ENCODE measurements around the gene MINAR1.

The MINAR1 gene

DNA sequence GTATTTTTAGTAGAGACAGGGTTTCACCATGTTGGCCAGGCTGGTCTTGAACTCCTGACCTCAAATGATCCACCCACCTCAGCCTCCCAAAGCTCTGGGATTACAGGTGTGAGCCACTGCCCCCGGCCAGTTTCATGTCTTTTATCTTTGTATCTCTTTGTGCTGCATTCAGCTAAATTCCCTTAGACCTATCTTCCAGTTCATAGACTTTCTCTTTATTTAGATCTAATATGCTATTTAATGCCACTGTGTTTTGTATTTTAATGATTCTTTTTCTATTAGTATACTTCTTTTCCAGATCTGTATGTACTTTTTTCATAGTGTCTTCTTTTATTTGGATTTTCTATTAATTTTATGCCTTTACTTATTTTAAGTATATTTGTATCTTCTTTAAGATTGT lies 14.9 kb downstream of the MINAR1 start:
- H3K27ac ChIP-seq = no peak overlapping the region
- no peaks in the 10 kb centered on the region for H3K36me3 ChIP-seq (ENCODE audit: insufficient read depth)
- no peak overlapping the region for H3K4me3 ChIP-seq (IDR thresholded peaks at IDR 0.05; ENCODE audit: insufficient read depth, low read depth, low read length)
- H3K79me2 ChIP-seq (ENCODE audit: insufficient read depth, low read depth) = no peaks in the 10 kb centered on the region
- H2AFZ ChIP-seq (ENCODE audit: low read depth) = no peak overlapping the region
- no peak overlapping the region for H3K9ac ChIP-seq
- H3K4me2 ChIP-seq = no peak overlapping the region
- TF ChIP-seq CTCF (conservative IDR thresholded peaks at IDR 0.05; ENCODE audit: low read depth, low read length) = no peak
- no peaks in the 10 kb centered on the region for H3K4me1 ChIP-seq (ENCODE audit: low read depth, poor library complexity, severe bottlenecking)
- no peaks in the 10 kb centered on the region for H4K20me1 ChIP-seq (ENCODE audit: insufficient read depth)
- H3K27me3 ChIP-seq (ENCODE audit: insufficient read depth, low read depth) = no peaks in the 10 kb centered on the region

DNA sequence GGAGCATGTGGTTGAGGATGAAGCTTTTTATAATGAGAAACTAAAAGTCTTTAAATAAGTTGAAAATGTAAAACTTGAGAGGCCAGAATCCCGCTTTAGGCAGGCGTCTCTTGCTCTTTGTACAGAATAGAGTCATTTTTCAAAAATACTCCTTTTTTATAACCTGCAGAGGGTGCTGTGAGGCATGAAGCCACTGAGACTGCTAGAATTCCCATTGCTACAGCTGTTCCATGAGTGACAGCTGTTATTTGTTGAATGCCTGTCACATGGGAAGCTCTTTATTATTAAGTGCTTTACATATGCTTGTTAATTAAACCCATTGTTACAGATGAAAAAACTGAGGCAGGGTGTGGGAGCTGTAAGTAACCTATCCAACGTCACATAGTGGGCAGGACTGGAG lies 18.5 kb downstream of the MINAR1 start:
- H3K27me3 ChIP-seq (ENCODE audit: insufficient read depth, low read depth) = no peaks in the 10 kb centered on the region
- no peak overlapping the region for H2AFZ ChIP-seq (ENCODE audit: low read depth)
- H3K36me3 ChIP-seq (ENCODE audit: insufficient read depth) = no peaks in the 10 kb centered on the region
- H3K4me1 ChIP-seq (ENCODE audit: low read depth, poor library complexity, severe bottlenecking) = peaks cover 10% of the 10 kb centered on the region
- no peak overlapping the region for H3K4me3 ChIP-seq (IDR thresholded peaks at IDR 0.05; ENCODE audit: insufficient read depth, low read depth, low read length)
- no peaks in the 10 kb centered on the region for H3K79me2 ChIP-seq (ENCODE audit: insufficient read depth, low read depth)
- no peaks in the 10 kb centered on the region for H4K20me1 ChIP-seq (ENCODE audit: insufficient read depth)
- no peak overlapping the region for H3K4me2 ChIP-seq
- TF ChIP-seq CTCF (conservative IDR thresholded peaks at IDR 0.05; ENCODE audit: low read depth, low read length) = no peak; the same call in 1 of the 2 replicates
- H3K27ac ChIP-seq = no peak overlapping the region
- H3K9ac ChIP-seq = no peak overlapping the region

DNA sequence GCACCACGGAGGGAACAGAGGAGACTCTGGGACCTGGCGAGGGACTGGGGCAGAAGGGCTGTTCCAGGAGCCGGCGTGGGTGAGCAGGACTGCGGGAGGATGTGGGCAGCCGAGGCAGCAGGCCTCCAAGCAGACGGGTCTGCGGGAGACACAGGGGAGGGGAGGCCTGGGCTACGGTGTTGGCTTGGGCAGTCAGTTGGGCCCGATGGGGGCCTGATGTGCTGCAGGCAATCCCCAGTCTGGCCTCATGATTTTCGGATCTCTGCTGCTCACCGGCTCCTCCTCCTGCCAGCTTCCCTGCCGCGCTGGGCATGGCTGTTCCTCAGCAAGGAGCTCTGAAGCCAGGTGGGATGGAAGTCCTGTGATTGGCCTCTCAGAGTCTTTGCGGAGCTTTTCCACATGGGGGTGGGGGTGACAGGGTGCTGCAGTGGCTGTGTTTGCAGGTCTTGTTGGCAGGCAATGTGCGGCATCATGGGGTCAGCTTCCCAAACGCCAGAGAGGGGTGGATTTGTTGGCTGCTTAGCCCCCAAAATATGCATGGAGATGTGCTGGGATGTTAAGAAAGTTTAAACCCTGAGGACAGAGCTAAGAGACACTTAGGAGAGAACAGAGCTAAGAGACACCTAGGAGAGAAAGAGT lies 19.3 kb downstream of the MINAR1 start:
- no peak overlapping the region for H3K27ac ChIP-seq
- H3K4me3 ChIP-seq (IDR thresholded peaks at IDR 0.05; ENCODE audit: insufficient read depth, low read depth, low read length) = no peak overlapping the region
- no peaks in the 10 kb centered on the region for H3K36me3 ChIP-seq (ENCODE audit: insufficient read depth)
- no peaks in the 10 kb centered on the region for H3K27me3 ChIP-seq (ENCODE audit: insufficient read depth, low read depth)
- no peaks in the 10 kb centered on the region for H3K79me2 ChIP-seq (ENCODE audit: insufficient read depth, low read depth)
- TF ChIP-seq CTCF (conservative IDR thresholded peaks at IDR 0.05; ENCODE audit: low read depth, low read length) = no peak
- H2AFZ ChIP-seq (ENCODE audit: low read depth) = no peak overlapping the region
- H3K4me1 ChIP-seq (ENCODE audit: low read depth, poor library complexity, severe bottlenecking) = peaks cover 10% of the 10 kb centered on the region
- H4K20me1 ChIP-seq (ENCODE audit: insufficient read depth) = no peaks in the 10 kb centered on the region
- no peak overlapping the region for H3K9ac ChIP-seq
- no peak overlapping the region for H3K4me2 ChIP-seq

GRCh38 chr15:79452244-79453051 lies 20.3 kb downstream of the MINAR1 start:
- Histone ChIP-seq H3K9ac (no peak overlapping the region), H3K27ac (no peak overlapping the region), H3K27me3 (ENCODE audit: insufficient read depth, low read depth) (no peaks in the 10 kb centered on the region), H3K79me2 (ENCODE audit: insufficient read depth, low read depth) (no peaks in the 10 kb centered on the region), H2AFZ (ENCODE audit: low read depth) (no peak overlapping the region), H3K36me3 (ENCODE audit: insufficient read depth) (no peaks in the 10 kb centered on the region), H3K4me1 (ENCODE audit: low read depth, poor library complexity, severe bottlenecking) (peaks cover 10% of the 10 kb centered on the region), H4K20me1 (ENCODE audit: insufficient read depth) (no peaks in the 10 kb centered on the region), H3K4me3 (IDR thresholded peaks at IDR 0.05; ENCODE audit: insufficient read depth, low read depth, low read length) (no peak overlapping the region), H3K4me2 (no peak overlapping the region)
- TF ChIP-seq CTCF (conservative IDR thresholded peaks at IDR 0.05; ENCODE audit: low read depth, low read length) = no peak
